OCI-LY1 (cell line): ENCODE results near the gene PRXL2B.

Experiments used
- H2AFZ ChIP-seq: fragments of 200-600 bp; sonication (generic), shearing (Covaris generic); 2 replicates; pipeline ENCODE4 v1.6.0; 2014; ENCODE audit warnings: antibody characterized with exemption, mild to moderate bottlenecking, low read length
- H3F3A ChIP-seq: fragments of 200-600 bp; sonication (generic), shearing (Covaris generic); 2 replicates; pipeline ENCODE4 v1.6.0; 2014; ENCODE audit warnings: mild to moderate bottlenecking, antibody characterized with exemption, low read length, moderate library complexity; ENCODE audit not compliant: insufficient read depth
- H3K27ac ChIP-seq: fragments of 200-600 bp; sonication (generic); 2 replicates; pipeline ENCODE4 v1.5.1; 2014; ENCODE audit warnings: low read length, mixed run types, mild to moderate bottlenecking, low read depth; ENCODE audit not compliant: poor library complexity, severe bottlenecking
- H3K27me3 ChIP-seq: fragments of 200-600 bp; sonication (generic); 2 replicates; pipeline ENCODE4 v1.6.0; 2014; ENCODE audit warnings: antibody characterized with exemption, mild to moderate bottlenecking, low read length, moderate library complexity; ENCODE audit not compliant: insufficient read depth
- H3K36me3 ChIP-seq: fragments of 200-600 bp; sonication (generic); 2 replicates; pipeline ENCODE4 v1.6.1; 2014; ENCODE audit warnings: mild to moderate bottlenecking, antibody characterized with exemption, low read length, moderate library complexity, mixed read lengths; ENCODE audit not compliant: insufficient read depth
- H3K4me1 ChIP-seq: fragments of 200-600 bp; sonication (generic); 2 replicates; pipeline ENCODE4 v1.5.1; 2014; ENCODE audit warnings: mild to moderate bottlenecking, low read length, moderate library complexity; ENCODE audit not compliant: insufficient read depth, severe bottlenecking
- H3K4me2 ChIP-seq: fragments of 200-600 bp; sonication (generic), shearing (Covaris generic); 2 replicates; pipeline ENCODE4 v1.6.1; 2014; ENCODE audit warnings: low read length
- H3K4me3 ChIP-seq: fragments of 200-600 bp; sonication (generic); 2 replicates; pipeline ENCODE4 v1.5.1; 2014; ENCODE audit warnings: low read length, low read depth, mild to moderate bottlenecking, mixed read lengths; ENCODE audit not compliant: poor library complexity, severe bottlenecking
- H3K79me2 ChIP-seq: fragments of 200-600 bp; shearing (Covaris generic); 2 replicates; pipeline ENCODE4 v1.6.1; 2016; ENCODE audit warnings: mixed run types, low read length, mixed read lengths; ENCODE audit not compliant: insufficient read depth
- H3K9ac ChIP-seq: fragments of 200-600 bp; sonication (generic), shearing (Covaris generic); 2 replicates; pipeline ENCODE4 v1.6.1; 2014; ENCODE audit warnings: mild to moderate bottlenecking, low read length, mixed read lengths
- H3K9me2 ChIP-seq: fragments of 200-600 bp; sonication (generic), shearing (Covaris generic); 2 replicates; pipeline ENCODE4 v1.6.1; 2014; ENCODE audit warnings: low read depth, mild to moderate bottlenecking, low read length, mixed read lengths
- H3K9me3 ChIP-seq: fragments of 200-600 bp; shearing (Covaris generic); 2 replicates; pipeline ENCODE4 v1.6.1; 2014; ENCODE audit warnings: low read length, mixed read lengths
- H4K20me1 ChIP-seq: fragments of 200-600 bp; sonication (generic), shearing (Covaris generic); 2 replicates; pipeline ENCODE4 v1.6.0; 2016; ENCODE audit warnings: mild to moderate bottlenecking, low read length; ENCODE audit not compliant: insufficient read depth
- EZH2 ChIP-seq: fragments of 200-600 bp; sonication (generic), shearing (Covaris generic); IDR thresholded peaks from 2 replicates; pipeline ENCODE4 v1.8.0; 2017; ENCODE audit warnings: borderline replicate concordance, mixed run types, mild to moderate bottlenecking, antibody characterized with exemption, low read length, moderate library complexity, mixed read lengths
- TF ChIP-seq, protein P1 (sequence below): fragments of 200-600 bp; sonication (generic), shearing (Covaris generic); IDR thresholded peaks from 2 replicates; pipeline ENCODE4 v1.5.1; 2017; ENCODE audit warnings: mild to moderate bottlenecking, antibody characterized with exemption, low read length, moderate library complexity, mixed read lengths

PRXL2B gene

DNA sequence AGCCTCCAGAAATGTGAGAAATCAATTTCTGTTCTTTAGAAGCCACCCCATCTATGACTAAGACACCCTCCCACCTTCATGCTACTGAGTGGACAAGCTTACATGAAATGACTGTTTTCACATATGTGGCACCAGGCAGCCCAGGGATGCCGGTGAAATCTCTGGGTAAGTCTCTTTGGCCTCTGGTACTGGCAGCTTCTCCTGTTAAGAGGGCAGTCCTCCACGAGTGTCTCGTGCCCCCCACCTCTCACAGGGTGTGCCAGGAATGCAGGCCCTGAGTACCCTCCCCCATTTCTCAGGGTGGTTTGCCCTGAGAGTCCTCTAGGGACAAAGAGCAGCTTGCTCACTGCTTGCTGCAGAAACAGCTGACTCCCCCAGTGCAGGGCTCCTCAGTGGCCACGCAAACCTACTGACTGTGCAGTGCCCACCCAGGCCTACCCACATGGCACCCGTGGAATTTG lies 3.2 kb upstream of the PRXL2B start:
- Histone ChIP-seq H3K4me2 (no peak overlapping the region), H2AFZ (no peak overlapping the region), H3K4me1 (peaks cover 21% of the 10 kb centered on the region), H3K9me3 (no peaks in the 10 kb centered on the region), H4K20me1 (no peaks in the 10 kb centered on the region), H3K27me3 (no peaks in the 10 kb centered on the region), H3K36me3 (no peaks in the 10 kb centered on the region), H3K79me2 (no peaks in the 10 kb centered on the region), H3K9ac (no peak overlapping the region), H3K4me3 (no peak overlapping the region), H3F3A (no peaks in the 10 kb centered on the region), H3K27ac (no peak overlapping the region), H3K9me2 (no peaks in the 10 kb centered on the region)
- TF ChIP-seq, protein P1, sequence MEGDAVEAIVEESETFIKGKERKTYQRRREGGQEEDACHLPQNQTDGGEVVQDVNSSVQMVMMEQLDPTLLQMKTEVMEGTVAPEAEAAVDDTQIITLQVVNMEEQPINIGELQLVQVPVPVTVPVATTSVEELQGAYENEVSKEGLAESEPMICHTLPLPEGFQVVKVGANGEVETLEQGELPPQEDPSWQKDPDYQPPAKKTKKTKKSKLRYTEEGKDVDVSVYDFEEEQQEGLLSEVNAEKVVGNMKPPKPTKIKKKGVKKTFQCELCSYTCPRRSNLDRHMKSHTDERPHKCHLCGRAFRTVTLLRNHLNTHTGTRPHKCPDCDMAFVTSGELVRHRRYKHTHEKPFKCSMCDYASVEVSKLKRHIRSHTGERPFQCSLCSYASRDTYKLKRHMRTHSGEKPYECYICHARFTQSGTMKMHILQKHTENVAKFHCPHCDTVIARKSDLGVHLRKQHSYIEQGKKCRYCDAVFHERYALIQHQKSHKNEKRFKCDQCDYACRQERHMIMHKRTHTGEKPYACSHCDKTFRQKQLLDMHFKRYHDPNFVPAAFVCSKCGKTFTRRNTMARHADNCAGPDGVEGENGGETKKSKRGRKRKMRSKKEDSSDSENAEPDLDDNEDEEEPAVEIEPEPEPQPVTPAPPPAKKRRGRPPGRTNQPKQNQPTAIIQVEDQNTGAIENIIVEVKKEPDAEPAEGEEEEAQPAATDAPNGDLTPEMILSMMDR: no peak
- no peak for TF ChIP-seq EZH2

DNA sequence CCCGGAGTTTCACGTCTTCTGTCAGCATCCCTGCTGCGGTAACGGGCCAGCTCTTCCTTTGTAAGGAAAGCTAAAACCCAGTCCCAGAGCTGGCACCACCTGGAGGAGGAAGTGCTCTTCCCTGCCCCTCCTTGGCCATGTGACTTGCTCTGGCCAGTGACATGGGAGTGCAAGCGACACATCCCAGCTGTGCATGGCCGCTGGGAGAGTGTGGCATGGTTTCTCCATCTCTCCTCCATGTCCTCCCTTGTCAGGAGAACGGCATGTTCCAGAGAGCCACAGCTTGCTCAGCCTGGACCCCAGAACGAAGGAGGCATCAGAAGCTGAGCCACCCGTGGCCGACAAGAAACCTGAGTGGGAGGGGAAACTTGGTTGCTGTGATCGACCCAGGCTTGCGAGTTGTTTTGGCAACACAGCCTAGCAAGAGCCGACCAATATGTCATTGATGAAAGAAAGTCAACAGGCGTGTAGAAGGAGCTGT lies 2.7 kb upstream of the PRXL2B start:
- Histone ChIP-seq H3K27me3 (no peaks in the 10 kb centered on the region; the same call in 1 of the 2 replicates), H3K79me2 (no peaks in the 10 kb centered on the region), H3K4me2 (no peak overlapping the region), H3K9ac (no peak overlapping the region), H2AFZ (no peak overlapping the region), H3K27ac (no peak overlapping the region), H4K20me1 (no peaks in the 10 kb centered on the region), H3K4me3 (no peak overlapping the region), H3F3A (no peaks in the 10 kb centered on the region), H3K36me3 (no peaks in the 10 kb centered on the region), H3K9me2 (no peaks in the 10 kb centered on the region), H3K4me1 (peaks cover 18% of the 10 kb centered on the region), H3K9me3 (no peaks in the 10 kb centered on the region)
- no peak for TF ChIP-seq EZH2
- TF ChIP-seq, protein P1: no peak

DNA sequence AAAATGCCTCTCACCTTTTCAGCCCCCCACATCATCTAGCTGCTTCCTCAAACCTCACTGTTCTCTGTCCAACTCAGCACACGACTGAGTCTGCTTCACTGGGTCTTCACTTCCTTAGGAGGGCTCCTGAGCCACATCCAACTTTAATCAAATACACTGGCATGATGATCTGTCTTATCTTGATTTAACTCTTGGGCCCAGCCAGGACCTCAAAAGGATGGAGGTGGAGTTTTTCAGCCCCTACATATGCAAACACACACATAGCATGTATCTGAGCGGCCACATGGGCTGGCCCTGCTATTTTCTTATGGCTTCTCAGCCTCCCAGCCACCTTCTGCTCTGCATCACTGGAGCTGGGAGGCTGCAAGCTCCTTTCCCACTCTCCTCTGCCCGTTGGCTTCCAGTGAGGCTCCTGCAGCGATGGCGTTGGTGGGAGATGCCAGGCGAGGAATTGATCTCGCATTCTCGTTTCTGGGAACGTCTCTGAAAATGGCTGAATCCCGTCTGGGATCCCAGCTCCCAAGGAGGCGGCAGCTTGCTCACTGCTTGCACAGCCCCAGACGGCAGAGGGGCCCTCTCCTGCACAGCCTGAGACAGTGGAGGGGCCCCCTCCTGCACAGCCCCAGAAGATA lies 1.8 kb upstream of the PRXL2B start:
- no peaks in the 10 kb centered on the region for H3K9me3 ChIP-seq
- TF ChIP-seq, protein P1: no peak
- H3K36me3 ChIP-seq: no peaks in the 10 kb centered on the region
- H3F3A ChIP-seq: no peaks in the 10 kb centered on the region
- H3K9me2 ChIP-seq: no peaks in the 10 kb centered on the region
- H3K79me2 ChIP-seq: no peaks in the 10 kb centered on the region
- peak overlapping the region; percentile 78 for H3K9ac ChIP-seq
- peaks cover 18% of the 10 kb centered on the region for H3K4me1 ChIP-seq
- peak overlapping the region; percentile 16 for H3K27ac ChIP-seq
- H2AFZ ChIP-seq: no peak overlapping the region
- no peaks in the 10 kb centered on the region; the same call in 1 of the 2 replicates for H3K27me3 ChIP-seq
- H3K4me3 ChIP-seq: peak overlapping the region; percentile 74
- H4K20me1 ChIP-seq: no peaks in the 10 kb centered on the region
- H3K4me2 ChIP-seq: peak overlapping the region; percentile 80
